Measurements from ENCODE around the gene SPATA46.

The SPATA46 gene

GRCh38 chr1:162390396-162391185, 13.9 kb upstream of the SPATA46 start:
- DNase-seq (ENCODE audit: low spot score): no peak

GRCh38 chr1:162389971-162390370, 13.3 kb upstream of the SPATA46 start:
- no peak for DNase-seq (ENCODE audit: low spot score)

- no peak for DNase-seq (ENCODE audit: low spot score)
These were observed 12.6 kb upstream of the SPATA46 start for GRCh38 chr1:162389021-162389818.

GRCh38 chr1:162388615-162389014, 12.0 kb upstream of the SPATA46 start:
- DNase-seq (ENCODE audit: low spot score): no peak

DNA sequence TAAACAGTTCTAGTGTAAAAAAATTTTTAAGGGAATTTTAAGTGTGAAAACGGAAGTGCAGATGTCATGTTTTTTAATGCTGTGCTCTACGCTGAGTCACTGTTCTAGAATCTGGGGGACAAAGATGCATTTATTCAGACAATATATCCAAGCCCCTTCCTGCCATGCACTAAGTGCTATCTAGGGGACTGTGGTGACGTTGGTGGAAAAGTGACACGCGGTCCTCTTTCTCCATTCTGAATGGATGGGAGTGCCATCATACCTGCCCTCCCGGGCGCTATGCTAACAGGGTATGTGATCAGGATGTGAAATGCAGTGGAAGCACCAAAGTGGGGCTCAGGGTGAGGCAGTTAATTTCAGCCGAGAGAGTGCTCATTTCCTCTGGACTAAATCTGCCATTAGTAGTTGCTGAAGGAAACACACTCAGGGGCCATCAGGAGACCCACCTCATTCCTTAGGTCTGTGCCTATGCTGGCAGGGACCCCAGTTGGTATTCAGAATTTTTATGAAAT, 11.5 kb upstream of the SPATA46 start:
- no peak for DNase-seq (ENCODE audit: low spot score)

DNA sequence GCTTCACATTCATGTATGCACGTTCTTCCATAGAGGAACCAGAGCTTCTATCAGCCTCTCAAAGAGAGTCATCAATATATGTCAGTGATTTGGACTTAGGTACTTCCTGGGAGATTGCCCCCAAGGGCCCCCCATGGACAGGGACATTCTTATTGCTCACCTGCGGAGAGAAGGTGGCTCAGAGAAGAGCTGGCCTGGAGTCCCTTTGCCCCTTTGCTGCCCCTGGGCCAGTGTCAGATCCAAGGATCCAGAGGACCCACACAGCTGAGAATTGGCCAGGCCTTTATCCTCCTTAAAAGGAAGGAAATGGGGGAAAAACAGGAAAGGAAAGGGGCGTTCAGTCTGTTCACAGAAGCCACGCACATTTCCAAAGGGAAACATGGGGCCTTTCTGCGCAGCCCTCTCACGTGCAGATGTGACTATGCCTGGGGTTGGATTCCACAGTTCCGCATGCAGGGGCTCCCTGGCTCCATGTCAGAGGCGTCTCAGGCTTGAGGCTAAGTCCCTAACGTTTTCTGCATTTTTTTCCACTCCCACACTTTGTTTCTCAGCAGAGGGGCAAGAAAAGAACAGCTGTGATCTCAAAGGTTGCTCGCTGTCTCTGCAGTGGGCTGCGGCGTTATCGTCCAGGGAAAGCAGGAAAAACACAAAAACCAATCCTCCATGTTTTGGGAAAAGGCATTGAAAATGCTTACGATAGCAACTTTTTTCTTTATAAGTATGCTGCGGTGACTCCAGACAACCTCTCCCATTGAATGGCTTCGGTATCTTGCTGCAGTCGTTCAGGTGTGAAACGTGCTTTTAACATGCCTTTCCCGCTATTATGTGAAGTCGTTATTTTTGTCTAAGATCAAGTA, 10.8 kb upstream of the SPATA46 start:
- no peak for DNase-seq (ENCODE audit: low spot score)

- DNase-seq (ENCODE audit: low spot score): no peak
These were observed 9.9 kb upstream of the SPATA46 start for GRCh38 chr1:162386292-162387225.

- DNase-seq (ENCODE audit: low spot score): no peak
These were observed 9.0 kb upstream of the SPATA46 start for GRCh38 chr1:162385702-162386101.

DNA sequence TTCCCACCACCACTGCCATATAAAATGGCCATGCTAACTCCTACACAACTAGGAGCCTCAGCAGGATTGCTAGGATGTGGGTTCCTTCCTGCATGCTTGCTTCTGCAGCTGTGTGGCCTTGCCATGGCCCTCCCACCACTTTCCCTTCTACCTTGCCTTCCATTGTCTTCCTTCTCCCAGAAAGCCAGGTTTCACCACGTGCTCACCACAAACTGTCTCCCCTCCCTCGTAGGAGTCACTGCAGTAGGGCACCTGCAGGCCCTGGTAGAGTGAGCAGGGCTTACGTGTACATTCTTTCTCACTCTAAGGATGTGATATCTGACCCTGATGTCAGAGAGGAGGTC, 8.6 kb upstream of the SPATA46 start:
- no peak for DNase-seq (ENCODE audit: low spot score)

DNA sequence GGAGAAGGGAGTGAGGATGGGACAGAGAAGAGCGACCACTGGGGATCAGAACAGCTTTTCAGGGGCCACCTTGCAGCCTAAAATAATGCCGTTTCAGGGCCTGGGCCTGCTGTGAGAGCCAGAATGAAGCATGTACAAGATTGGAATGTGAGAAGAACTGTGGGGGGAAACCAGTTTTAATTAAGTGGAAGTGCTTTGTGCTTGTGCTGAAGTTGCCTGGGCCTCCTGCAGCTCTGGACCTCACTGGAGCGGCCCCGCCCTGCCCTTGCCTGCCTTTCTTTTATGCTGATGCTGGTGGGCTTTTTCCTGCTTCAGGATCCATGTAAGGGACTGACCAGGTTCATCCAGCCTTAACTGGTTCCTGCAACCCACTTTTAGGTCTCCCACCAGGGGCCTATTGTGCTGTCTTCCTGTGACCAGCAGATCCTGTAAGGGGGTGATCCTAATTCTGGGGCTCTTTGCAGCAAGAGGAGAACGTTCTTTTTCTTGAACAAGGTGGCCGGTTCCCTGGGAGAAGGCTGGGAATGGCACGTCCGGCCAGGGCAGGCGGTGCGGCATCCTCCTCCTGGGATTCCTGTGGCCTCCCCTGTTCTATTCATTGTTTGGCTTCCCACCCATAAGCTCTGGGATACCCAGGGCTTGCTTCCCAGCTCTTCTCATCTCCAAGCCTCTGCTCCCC, 8.1 kb upstream of the SPATA46 start:
- DNase-seq (ENCODE audit: low spot score): no peak

DNA sequence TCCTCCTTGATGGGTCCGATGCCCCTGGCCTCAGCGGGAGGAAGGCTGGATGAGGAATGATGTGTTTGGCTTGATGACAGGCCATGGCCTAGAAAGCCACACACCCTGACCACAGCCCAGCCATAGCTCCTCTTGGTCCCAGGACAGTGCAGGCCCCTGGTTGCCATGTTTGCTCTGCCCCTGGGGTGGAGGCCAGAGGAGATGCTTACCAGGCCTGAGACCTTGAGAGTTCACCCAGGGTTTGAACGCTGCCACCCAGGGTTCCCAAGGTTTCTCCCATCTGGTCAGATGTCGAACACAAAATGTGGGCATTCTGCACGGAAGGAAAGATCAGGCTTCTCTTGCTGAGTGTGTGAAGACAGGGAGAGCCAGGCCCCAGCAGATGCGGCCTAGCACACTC, 7.5 kb upstream of the SPATA46 start:
- no peak for DNase-seq (ENCODE audit: low spot score)

DNA sequence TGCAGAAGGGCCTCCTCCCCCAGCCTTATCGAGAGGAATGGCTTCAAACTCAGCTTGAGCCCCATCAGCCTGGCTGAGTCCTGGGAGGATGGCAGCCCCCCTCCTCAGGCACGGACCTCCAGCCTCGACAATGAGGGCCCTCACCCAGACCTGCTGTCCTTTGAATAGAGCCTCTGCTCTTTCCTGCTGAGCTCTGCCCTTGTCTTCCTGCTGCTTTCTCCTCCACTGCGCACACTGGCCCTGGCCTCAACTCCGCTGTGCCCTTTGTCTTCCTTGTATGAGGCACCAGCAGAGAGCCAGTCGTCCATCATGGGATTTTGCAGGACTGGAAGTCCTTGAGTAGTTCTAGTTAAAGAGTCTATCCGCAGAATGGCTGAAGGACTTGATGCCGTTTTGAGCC, 6.9 kb upstream of the SPATA46 start:
- DNase-seq (ENCODE audit: low spot score): no peak

DNA sequence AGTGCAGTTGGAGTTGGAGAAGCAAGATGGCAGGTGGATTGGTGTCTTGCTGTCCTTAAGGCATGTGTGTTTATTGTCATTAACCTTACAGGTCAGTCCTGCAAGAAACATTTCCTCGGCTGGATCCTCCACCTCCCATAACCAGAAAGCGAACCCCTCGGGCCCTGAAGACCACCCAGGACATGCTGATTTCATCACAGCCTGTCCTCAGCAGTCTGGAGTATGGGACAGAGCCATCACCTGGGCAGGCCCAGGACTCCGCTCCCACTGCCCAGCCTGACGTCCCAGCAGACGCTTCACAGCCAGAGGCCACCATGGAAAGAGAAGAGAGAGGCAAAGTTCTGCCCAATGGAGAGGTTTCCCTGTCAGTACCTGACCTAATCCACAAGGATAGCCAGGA, 6.4 kb upstream of the SPATA46 start:
- DNase-seq (ENCODE audit: low spot score): no peak

- no peak for DNase-seq (ENCODE audit: low spot score)
These were observed 5.5 kb upstream of the SPATA46 start for GRCh38 chr1:162381941-162382750.

DNA sequence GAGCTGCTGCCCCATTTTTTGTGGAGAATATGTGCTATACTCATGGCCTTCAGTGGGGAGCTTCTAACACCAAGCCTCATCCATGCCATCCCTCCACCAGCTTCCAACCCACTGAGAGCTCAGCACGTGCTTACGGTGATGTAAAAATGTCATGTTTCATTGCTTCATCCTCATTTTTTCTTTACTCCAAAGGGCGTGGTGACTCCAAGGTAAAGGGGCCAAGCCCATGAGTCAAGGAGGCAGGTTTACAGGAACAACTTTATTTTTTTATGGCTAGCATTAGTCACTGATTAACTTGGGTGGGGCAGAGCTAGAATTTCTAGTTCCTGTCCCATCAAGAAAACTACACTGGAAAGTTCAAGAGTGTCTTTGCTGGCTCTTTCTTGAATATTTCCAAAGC, 4.7 kb upstream of the SPATA46 start, which contains the start of gene C1orf226:
TSS of gene C1orf226 (plus strand) at position 346 of the 400 bp plus-strand sequence. CDS start 174 bp downstream, outside the sequence.
- DNase-seq (ENCODE audit: low spot score): no peak

GRCh38 chr1:162380061-162380846, 3.6 kb upstream of the SPATA46 start:
- no peak for DNase-seq (ENCODE audit: low spot score)

DNA sequence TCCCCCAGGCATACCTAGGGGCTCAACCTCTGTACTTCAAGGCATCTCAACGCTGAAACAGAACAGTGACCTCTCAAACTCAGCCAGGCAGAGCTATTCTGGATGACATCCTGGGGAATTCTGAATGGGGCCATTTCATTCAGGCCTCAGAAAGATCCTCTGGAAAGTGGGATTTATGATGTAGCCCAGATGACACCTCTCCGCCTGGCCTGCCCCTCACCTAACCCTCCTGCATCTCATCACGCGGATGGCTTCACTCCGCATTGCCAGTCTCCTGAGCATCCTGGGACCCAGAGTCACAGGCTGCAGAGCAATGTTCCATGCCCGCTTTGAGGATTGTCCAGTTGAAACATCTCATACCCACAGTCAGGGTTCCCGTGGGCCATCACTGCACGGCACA, 1.2 kb downstream of the SPATA46 start:
- no peak for DNase-seq (ENCODE audit: low spot score)

DNA sequence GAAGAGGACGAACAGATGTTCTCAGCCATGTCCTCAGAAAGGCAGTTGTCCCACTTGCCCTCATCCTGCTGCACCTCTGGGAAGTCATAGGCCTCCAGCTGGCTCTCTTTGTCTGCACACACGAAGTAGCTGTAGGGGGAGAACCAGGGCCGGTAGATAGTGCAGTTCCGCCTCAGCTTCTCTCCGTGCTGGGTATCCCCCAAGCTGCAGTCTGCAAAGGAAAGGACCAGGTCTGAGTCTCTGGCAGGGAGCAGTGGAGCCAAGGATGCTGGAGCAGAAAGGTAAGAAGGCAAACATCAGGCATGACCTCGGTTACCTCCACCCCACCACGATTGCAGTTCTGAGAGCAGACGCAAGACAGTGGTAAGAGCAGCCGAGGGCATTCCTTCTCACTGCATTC, 2.2 kb downstream of the SPATA46 start:
- DNase-seq (ENCODE audit: low spot score): no peak

All from iPS-NIHi11 (cell line).